ENCODE results near the gene SLC1A2.

GRCh38 chr11:35338921-35339320 lies 80.4 kb downstream of the SLC1A2 start:
- TF ChIP-seq, protein P1, sequence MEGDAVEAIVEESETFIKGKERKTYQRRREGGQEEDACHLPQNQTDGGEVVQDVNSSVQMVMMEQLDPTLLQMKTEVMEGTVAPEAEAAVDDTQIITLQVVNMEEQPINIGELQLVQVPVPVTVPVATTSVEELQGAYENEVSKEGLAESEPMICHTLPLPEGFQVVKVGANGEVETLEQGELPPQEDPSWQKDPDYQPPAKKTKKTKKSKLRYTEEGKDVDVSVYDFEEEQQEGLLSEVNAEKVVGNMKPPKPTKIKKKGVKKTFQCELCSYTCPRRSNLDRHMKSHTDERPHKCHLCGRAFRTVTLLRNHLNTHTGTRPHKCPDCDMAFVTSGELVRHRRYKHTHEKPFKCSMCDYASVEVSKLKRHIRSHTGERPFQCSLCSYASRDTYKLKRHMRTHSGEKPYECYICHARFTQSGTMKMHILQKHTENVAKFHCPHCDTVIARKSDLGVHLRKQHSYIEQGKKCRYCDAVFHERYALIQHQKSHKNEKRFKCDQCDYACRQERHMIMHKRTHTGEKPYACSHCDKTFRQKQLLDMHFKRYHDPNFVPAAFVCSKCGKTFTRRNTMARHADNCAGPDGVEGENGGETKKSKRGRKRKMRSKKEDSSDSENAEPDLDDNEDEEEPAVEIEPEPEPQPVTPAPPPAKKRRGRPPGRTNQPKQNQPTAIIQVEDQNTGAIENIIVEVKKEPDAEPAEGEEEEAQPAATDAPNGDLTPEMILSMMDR (conservative IDR thresholded peaks at IDR 0.05; ENCODE audit: low read length), result no peak
- no peak for TF ChIP-seq EZH2phosphoT487 (IDR thresholded peaks at IDR 0.05; ENCODE audit: borderline replicate concordance)

Data from Loucy (cell line).